Adrenal gland (tissue), 12 donors: Measurements from ENCODE around the gene SUPT4H1. TPM values are rescaled to one million over a fixed set of nuclear protein-coding genes. Genes with fewer than 3 reads are reported as not detected.

Experiments used
- DNase-seq, 7 donors: peaks; one replicate each; pipeline ENCODE4 v3.0.0-alpha.2; 2019 to 2020
- H3K27ac ChIP-seq, 5 donors: fragments of 200-600 bp; sonication (generic) in 4 of 5; 1 replicate in 3 of 5; 2 replicates in 2 of 5; pipeline versions ENCODE4 v1.5.1 to v1.8.0; 2016 to 2020; ENCODE audit warnings: mild to moderate bottlenecking in 1 of 5
- H3K27me3 ChIP-seq: fragments of 200-600 bp; 2 replicates; pipeline ENCODE4 v1.8.0; 2021
- H3K36me3 ChIP-seq, 2 donors: fragments of 200-600 bp; replicated peaks in 1 of 2; 1 replicate in 1 of 2; 2 replicates in 1 of 2; pipeline versions ENCODE4 v1.5.1 to v1.8.0; 2018 to 2022
- H3K4me1 ChIP-seq, 2 donors: fragments of 200-600 bp; replicated peaks in 1 of 2; 1 replicate in 1 of 2; 2 replicates in 1 of 2; pipeline versions ENCODE4 v1.5.1 to v1.8.0; 2018 to 2021
- H3K4me3 ChIP-seq, 4 donors: fragments of 200-600 bp; sonication (generic) in 3 of 4; one replicate each; pipeline ENCODE4 v1.5.1; 2016 to 2018
- H3K9me3 ChIP-seq, 3 donors: fragments of 200-600 bp; sonication (generic) in 1 of 3; replicated peaks in 1 of 3; 1 replicate in 2 of 3; 2 replicates in 1 of 3; pipeline versions ENCODE4 v1.5.1 to v1.8.0; 2016 to 2021
- CTCF ChIP-seq, 6 experiments: fragments of 450-650 bp in 4 of 6; fragments of 200-600 bp in 2 of 6; sonication (generic) in 1 of 6; IDR thresholded peaks; 1 replicate in 5 of 6; 2 replicates in 1 of 6; pipeline versions ENCODE4 v1.5.1 to v1.8.0; 2016 to 2021; ENCODE audit warnings: antibody characterized with exemption in 6 of 6, mild to moderate bottlenecking in 2 of 6, moderate library complexity in 1 of 6
- POLR2A ChIP-seq, 2 donors: fragments of 450-650 bp; IDR thresholded peaks; one replicate each; pipeline ENCODE4 v1.6.1; 2017; ENCODE audit warnings: antibody characterized with exemption in 2 of 2, mild to moderate bottlenecking in 2 of 2, moderate library complexity in 1 of 2
- WGBS, 4 donors: extraction: QIAGEN DNeasy Blood & Tissue Kit in 2 of 4; methylation state at CpG; one replicate each; pipeline versions ENCODE4 v1.1.5 to v1.1.7; 2013 to 2017; 5-methylcytosine and 5-hydroxymethylcytosine counted together
- intact Hi-C, 2 donors: fragments of 100-400 bp; cut with DNase I; formaldehyde crosslinking; loops; one replicate each; pipeline versions ENCODE4 v1.14.1 to v1.15.0; 2022 to 2023
- polyA plus RNA-seq, 3 donors: library from polyadenylated mRNA; stranded (reverse); fragments of 200-250 nt in 2 of 3; fragments of 350-450 nt in 1 of 3; fragmentation: Illumina TruSeq in 1 of 3; extraction: RNeasy Lipid Tissue Mini Kit (QIAGEN cat#74804) in 1 of 3; gene quantifications; one replicate each; pipeline ENCODE4 v1.2.3, GENCODE V29; 2013 to 2014
- total RNA-seq, 9 donors: library from RNA; depleted of rRNA in 4 of 9; stranded (reverse); fragments of >200 nt in 4 of 9; fragments of 120-200 nt in 1 of 9; fragmentation: NEBNext Ultra II Directional in 1 of 9; extraction: Animal tissue kit (Norgen Biotek cat#: 25700) in 1 of 9; gene quantifications; one replicate each; pipeline versions ENCODE4 v1.1.0 to v1.2.4, GENCODE V29; 2013 to 2023
- donor health status: healthy with polysubstance abuse.
- donor health status: Bipolar disorder and iron deficiency.
- donor health status: DM: yes; HTN: yes; CAD: no.
- donor health status: DM: no; HTN: no; CAD: no.
- donor health status: DM: no; HTN: no; CAD: no.
- donor health status: DM: yes; HTN: yes; CAD: no.

The SUPT4H1 gene
- total and polyA plus RNA-seq, 12 donors: 58.6 to 178 (median 90.3) TPM

- 72 to 81% (median 74%) methylated on average over 6 of the region's 6 CpGs for WGBS, 4 donors
These were observed 2.7 kb upstream of the SUPT4H1 start for GRCh38 chr17:58354541-58355216.

GRCh38 chr17:58353389-58353825 lies 1.4 kb upstream of the SUPT4H1 start:
- Histone ChIP-seq H3K4me1 (peaks cover 7 to 16% of the 10 kb centered on the region in 2 donors), H3K27me3 (no peaks in the 10 kb centered on the region), H3K27ac (peak overlapping the region in 4 of 5 donors; percentile 80 to 93 (median 90)), H3K9me3 (no peaks in the 10 kb centered on the region), H3K4me3 (peak overlapping the region in 1 of 4 donors; percentile 85), H3K36me3 (peaks cover 0 to 32% of the 10 kb centered on the region in 2 donors)
- 60 to 80% (median 66%) methylated on average over 4 of the region's 4 CpGs for WGBS, 4 donors
- DNase-seq: no peak
- TF ChIP-seq CTCF (IDR thresholded peaks at IDR 0.05) (no peak), POLR2A (IDR thresholded peaks at IDR 0.05) (no peak)
- intact Hi-C loops: loop anchor here in 1 of 2 donors (5.0 kb wide), 1 partner anchor 46 kb away; no protein-coding TSS in a partner anchor

More at GRCh38 chr17:58354541-58355216, 2.7 kb upstream of the SUPT4H1 start:
- H3K4me1 ChIP-seq: peaks cover 7 to 19% of the 10 kb centered on the region in 2 donors
- no peak for TF ChIP-seq CTCF (IDR thresholded peaks at IDR 0.05)
- no peak for TF ChIP-seq POLR2A (IDR thresholded peaks at IDR 0.05)
- DNase-seq: no peak
- no peaks in the 10 kb centered on the region for H3K9me3 ChIP-seq
- intact Hi-C loops: loop anchor here in 1 of 2 donors (5.0 kb wide), 3 partner anchors 32 to 63 kb away; partner anchors contain the start of gene RNF43
- no peak overlapping the region for H3K4me3 ChIP-seq
- H3K27me3 ChIP-seq: no peaks in the 10 kb centered on the region
- H3K27ac ChIP-seq: no peak overlapping the region
- peaks cover 0 to 21% of the 10 kb centered on the region in 2 donors for H3K36me3 ChIP-seq

GRCh38 chr17:58352596-58353388 lies 791 bp upstream of the SUPT4H1 start:
- Histone ChIP-seq H3K4me3 (peak overlapping the region; percentile 1 to 85 (median 59)), H3K4me1 (peaks cover 7 to 16% of the 10 kb centered on the region in 2 donors), H3K9me3 (no peaks in the 10 kb centered on the region), H3K36me3 (peaks cover 0 to 33% of the 10 kb centered on the region in 2 donors), H3K27me3 (no peaks in the 10 kb centered on the region), H3K27ac (peak overlapping the region; percentile 80 to 93 (median 89))
- peak in 6 of 7 donors; percentile 60 to 80 (median 68) for DNase-seq
- peak; percentile 45 to 78 for TF ChIP-seq POLR2A (IDR thresholded peaks at IDR 0.05)
- no peak for TF ChIP-seq CTCF (IDR thresholded peaks at IDR 0.05)
- WGBS, 4 donors: 2 to 4% (median 3%) methylated on average over 26 of the region's 26 CpGs
- intact Hi-C loops: loop anchor here in 1 of 2 donors (5.0 kb wide), 1 partner anchor 45 kb away; no protein-coding TSS in a partner anchor

- TF ChIP-seq POLR2A (IDR thresholded peaks at IDR 0.05) (no peak), CTCF (IDR thresholded peaks at IDR 0.05) (no peak)
- intact Hi-C loops: loop anchor here in 1 of 2 donors (5.0 kb wide), 1 partner anchor 44 kb away; no protein-coding TSS in a partner anchor
- Histone ChIP-seq H3K27me3 (no peaks in the 10 kb centered on the region), H3K9me3 (no peaks in the 10 kb centered on the region), H3K27ac (peak overlapping the region in 1 of 5 donors; percentile 93), H3K4me1 (peaks cover 7 to 16% of the 10 kb centered on the region in 2 donors), H3K4me3 (peak overlapping the region in 3 of 4 donors; percentile 41 to 85 (median 67)), H3K36me3 (peaks cover 0 to 44% of the 10 kb centered on the region in 2 donors)
- DNase-seq: no peak
- 42 to 54% (median 52%) methylated on average over 4 of the region's 4 CpGs for WGBS, 4 donors
These were observed 819 bp downstream of the SUPT4H1 start for GRCh38 chr17:58351182-58351581.
